ENCODE measurements around the gene IL9. TPM values are rescaled to one million over a fixed set of nuclear protein-coding genes. Genes with fewer than 3 reads are reported as not detected.

The IL9 gene
- total RNA-seq, 1 donor from 2014 or later, result not detected

GRCh38 chr5:135850231-135850630 is 45.4 kb downstream of the IL9 start:
- ATAC-seq (no peak), DNase-seq (no peak)
- H3K27ac ChIP-seq, result no peak overlapping the region
- H3K27me3 ChIP-seq (ENCODE audit: low read depth), result no peaks in the 10 kb centered on the region
- no peaks in the 10 kb centered on the region for H3K9me3 ChIP-seq
- intact Hi-C loops (cut with DNase I), result no loop called here
- TF ChIP-seq, protein P1, sequence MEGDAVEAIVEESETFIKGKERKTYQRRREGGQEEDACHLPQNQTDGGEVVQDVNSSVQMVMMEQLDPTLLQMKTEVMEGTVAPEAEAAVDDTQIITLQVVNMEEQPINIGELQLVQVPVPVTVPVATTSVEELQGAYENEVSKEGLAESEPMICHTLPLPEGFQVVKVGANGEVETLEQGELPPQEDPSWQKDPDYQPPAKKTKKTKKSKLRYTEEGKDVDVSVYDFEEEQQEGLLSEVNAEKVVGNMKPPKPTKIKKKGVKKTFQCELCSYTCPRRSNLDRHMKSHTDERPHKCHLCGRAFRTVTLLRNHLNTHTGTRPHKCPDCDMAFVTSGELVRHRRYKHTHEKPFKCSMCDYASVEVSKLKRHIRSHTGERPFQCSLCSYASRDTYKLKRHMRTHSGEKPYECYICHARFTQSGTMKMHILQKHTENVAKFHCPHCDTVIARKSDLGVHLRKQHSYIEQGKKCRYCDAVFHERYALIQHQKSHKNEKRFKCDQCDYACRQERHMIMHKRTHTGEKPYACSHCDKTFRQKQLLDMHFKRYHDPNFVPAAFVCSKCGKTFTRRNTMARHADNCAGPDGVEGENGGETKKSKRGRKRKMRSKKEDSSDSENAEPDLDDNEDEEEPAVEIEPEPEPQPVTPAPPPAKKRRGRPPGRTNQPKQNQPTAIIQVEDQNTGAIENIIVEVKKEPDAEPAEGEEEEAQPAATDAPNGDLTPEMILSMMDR (IDR thresholded peaks at IDR 0.05), result no peak
- no peak overlapping the region for H3K4me3 ChIP-seq
- H3K4me1 ChIP-seq, result no peaks in the 10 kb centered on the region
- H3K36me3 ChIP-seq, result no peaks in the 10 kb centered on the region

- intact Hi-C loops (cut with DNase I), result no loop called here
- ATAC-seq (no peak), DNase-seq (no peak)
- Histone ChIP-seq H3K4me3 (no peak overlapping the region), H3K36me3 (no peaks in the 10 kb centered on the region), H3K27ac (no peak overlapping the region), H3K9me3 (no peaks in the 10 kb centered on the region), H3K4me1 (no peaks in the 10 kb centered on the region), H3K27me3 (ENCODE audit: low read depth) (peaks cover 5% of the 10 kb centered on the region)
- TF ChIP-seq, protein P1 (IDR thresholded peaks at IDR 0.05), result no peak
Measured at GRCh38 chr5:135847976-135848375, 47.7 kb downstream of the IL9 start.

GRCh38 chr5:135846311-135846710 is 49.3 kb downstream of the IL9 start:
- H3K27me3 ChIP-seq (ENCODE audit: low read depth), result peaks cover 11% of the 10 kb centered on the region
- intact Hi-C loops (cut with DNase I), result no loop called here
- H3K4me3 ChIP-seq, result no peak overlapping the region
- no peaks in the 10 kb centered on the region for H3K36me3 ChIP-seq
- no peaks in the 10 kb centered on the region for H3K9me3 ChIP-seq
- H3K27ac ChIP-seq, result no peak overlapping the region
- DNase-seq (no peak), ATAC-seq (no peak)
- TF ChIP-seq, protein P1 (IDR thresholded peaks at IDR 0.05), result no peak
- H3K4me1 ChIP-seq, result no peaks in the 10 kb centered on the region

- Histone ChIP-seq H3K4me1 (no peaks in the 10 kb centered on the region), H3K9me3 (no peaks in the 10 kb centered on the region), H3K4me3 (no peak overlapping the region), H3K36me3 (no peaks in the 10 kb centered on the region), H3K27me3 (ENCODE audit: low read depth) (peaks cover 11% of the 10 kb centered on the region), H3K27ac (no peak overlapping the region)
- intact Hi-C loops (cut with DNase I), result no loop called here
- ATAC-seq (peak in 1 of 2 donors; percentile 54), DNase-seq (no peak)
- TF ChIP-seq, protein P1 (IDR thresholded peaks at IDR 0.05), result no peak
Measured at GRCh38 chr5:135843571-135844337, 51.9 kb downstream of the IL9 start.

GRCh38 chr5:135842737-135843136 is 52.9 kb downstream of the IL9 start:
- no peak for DNase-seq
- Histone ChIP-seq H3K4me1 (no peaks in the 10 kb centered on the region), H3K9me3 (peaks cover 6% of the 10 kb centered on the region), H3K27ac (no peak overlapping the region), H3K27me3 (ENCODE audit: low read depth) (peaks cover 11% of the 10 kb centered on the region), H3K36me3 (no peaks in the 10 kb centered on the region), H3K4me3 (no peak overlapping the region)
- TF ChIP-seq, protein P1 (IDR thresholded peaks at IDR 0.05), result no peak
- ATAC-seq, result no peak
- intact Hi-C loops (cut with DNase I), result no loop called here

Other genes starting within 250 kb of the IL9 start
- gene SLC25A48, start 61.2 kb downstream of the IL9 start, total RNA-seq, result 0.24 TPM
- not detected for gene LECT2, start 59.1 kb upstream of the IL9 start, total RNA-seq
- gene TGFBI, start 133.1 kb upstream of the IL9 start, total RNA-seq, result 140 TPM
- 61.9 TPM for gene SMAD5, start 237.0 kb upstream of the IL9 start, total RNA-seq